H9 (cell line): ENCODE results near the gene MAN1B1. TPM values are rescaled to one million over a fixed set of nuclear protein-coding genes. Genes with fewer than 3 reads are reported as not detected.

Experiments
- DNase-seq: peaks from one replicate; pipeline ENCODE4 v3.0.0-alpha.2; 2017
- H2AFZ ChIP-seq: one replicate; pipeline ENCODE4 v1.6.1; 2013; ENCODE audit warnings: mild to moderate bottlenecking, low read length, control low read depth, moderate library complexity
- H2AK5ac ChIP-seq: 2 replicates; pipeline ENCODE4 v1.6.1; 2013; ENCODE audit warnings: low read length, control low read depth, mixed read lengths; ENCODE audit not compliant: insufficient read length
- H2BK120ac ChIP-seq: one replicate; pipeline ENCODE4 v1.6.1; 2013; ENCODE audit warnings: low read depth, mild to moderate bottlenecking, low read length, control low read depth, inconsistent platforms; ENCODE audit not compliant: poor library complexity, severe bottlenecking
- H2BK12ac ChIP-seq: 2 replicates; pipeline ENCODE4 v1.6.1; 2013; ENCODE audit warnings: low read length, control low read depth, mixed read lengths, low read depth; ENCODE audit not compliant: insufficient read length
- H2BK15ac ChIP-seq: 2 replicates; pipeline ENCODE4 v1.6.1; 2013; ENCODE audit warnings: low read depth, low read length, control low read depth
- H2BK20ac ChIP-seq: one replicate; pipeline ENCODE4 v1.6.1; 2013; ENCODE audit warnings: low read depth, mild to moderate bottlenecking, low read length, control low read depth, inconsistent platforms; ENCODE audit not compliant: poor library complexity, severe bottlenecking
- H2BK5ac ChIP-seq: 2 replicates; pipeline ENCODE4 v1.6.1; 2013; ENCODE audit warnings: low read length, control low read depth, mixed read lengths; ENCODE audit not compliant: insufficient read length
- H3K14ac ChIP-seq: 2 replicates; pipeline ENCODE4 v1.6.1; 2013; ENCODE audit warnings: low read length, control low read depth; ENCODE audit not compliant: insufficient read depth
- H3K18ac ChIP-seq: 2 replicates; pipeline ENCODE4 v1.6.1; 2013; ENCODE audit warnings: low read depth, mild to moderate bottlenecking, mixed read lengths, low read length, control low read depth; ENCODE audit not compliant: insufficient read length
- H3K23ac ChIP-seq: 2 replicates; pipeline ENCODE4 v1.6.1; 2013; ENCODE audit warnings: low read length, control low read depth, mixed read lengths, low read depth; ENCODE audit not compliant: insufficient read length
- H3K23me2 ChIP-seq: 2 replicates; pipeline ENCODE4 v1.6.1; 2013; ENCODE audit warnings: low read depth, mild to moderate bottlenecking, mixed read lengths, low read length, control low read depth; ENCODE audit not compliant: insufficient read length, poor library complexity, severe bottlenecking
- H3K27ac ChIP-seq: 2 replicates; pipeline ENCODE4 v1.5.1; 2013; ENCODE audit warnings: low read length, control low read depth, mixed read lengths, low read depth; ENCODE audit not compliant: insufficient read length
- H3K27me3 ChIP-seq: 2 replicates; pipeline ENCODE4 v1.6.1; 2013; ENCODE audit warnings: low read length, control low read depth, inconsistent platforms; ENCODE audit not compliant: insufficient read depth
- H3K4ac ChIP-seq: 2 replicates; pipeline ENCODE4 v1.6.1; 2013; ENCODE audit warnings: low read depth, mild to moderate bottlenecking, control low read depth, inconsistent platforms, low read length, moderate library complexity
- H3K4me1 ChIP-seq: 2 replicates; pipeline ENCODE4 v1.6.1; 2013; ENCODE audit warnings: low read length, control low read depth, inconsistent platforms; ENCODE audit not compliant: insufficient read depth
- H3K4me2 ChIP-seq: 2 replicates; pipeline ENCODE4 v1.6.1; 2013; ENCODE audit warnings: low read length, control low read depth, mixed read lengths; ENCODE audit not compliant: insufficient read length, insufficient read depth
- H3K56ac ChIP-seq: 2 replicates; pipeline ENCODE4 v1.6.1; 2013; ENCODE audit warnings: low read depth, mild to moderate bottlenecking, mixed read lengths, low read length, control low read depth; ENCODE audit not compliant: insufficient read length
- H3K79me1 ChIP-seq: 2 replicates; pipeline ENCODE4 v1.6.1; 2013; ENCODE audit warnings: low read depth, mild to moderate bottlenecking, moderate library complexity, low read length, control low read depth, inconsistent platforms; ENCODE audit not compliant: insufficient read depth, poor library complexity, severe bottlenecking
- H3K79me2 ChIP-seq: 2 replicates; pipeline ENCODE4 v1.6.1; 2013; ENCODE audit warnings: low read length, control low read depth, inconsistent platforms; ENCODE audit not compliant: insufficient read depth
- H3K9ac ChIP-seq: 2 replicates; pipeline ENCODE4 v1.6.1; 2013; ENCODE audit warnings: low read length, control low read depth, mixed read lengths; ENCODE audit not compliant: insufficient read length; ENCODE audit errors: extremely low read depth
- H3K9me3 ChIP-seq: one replicate; pipeline ENCODE4 v1.6.1; 2013; ENCODE audit warnings: low read depth, low read length, inconsistent platforms; ENCODE audit not compliant: control insufficient read depth
- H3T11ph ChIP-seq: one replicate; pipeline ENCODE4 v1.6.1; 2013; ENCODE audit warnings: mild to moderate bottlenecking, low read length, control low read depth, inconsistent platforms
- H4K20me1 ChIP-seq: one replicate; pipeline ENCODE4 v1.6.1; 2013; ENCODE audit not compliant: control insufficient read depth, insufficient read length, insufficient read depth
- H4K5ac ChIP-seq: 2 replicates; pipeline ENCODE4 v1.6.1; 2013; ENCODE audit warnings: low read depth, mild to moderate bottlenecking, mixed read lengths, low read length, control low read depth; ENCODE audit not compliant: insufficient read length
- H4K8ac ChIP-seq: replicated peaks from 2 replicates; pipeline ENCODE4 v1.6.1; 2013; ENCODE audit warnings: low read length, control low read depth, mixed read lengths, low read depth; ENCODE audit not compliant: insufficient read length
- H4K91ac ChIP-seq: 2 replicates; pipeline ENCODE4 v1.6.1; 2013; ENCODE audit warnings: low read depth, mild to moderate bottlenecking, moderate library complexity, mixed read lengths, low read length, control low read depth; ENCODE audit not compliant: insufficient read length
- H3K27ac Mint-ChIP-seq, 3 experiments: 2 replicates in 2 of 3; 3 replicates in 1 of 3; pipeline ENCODE4 v1.8.0; 2020 to 2021; ENCODE audit warnings: mixed read lengths in 3 of 3, mild to moderate bottlenecking in 1 of 3, moderate library complexity in 1 of 3
- H3K27me3 Mint-ChIP-seq: 2 replicates; pipeline ENCODE4 v1.8.0; 2021; ENCODE audit warnings: low read depth, mild to moderate bottlenecking, moderate library complexity, mixed read lengths
- H3K36me3 Mint-ChIP-seq, 3 experiments: 2 replicates in 2 of 3; 3 replicates in 1 of 3; pipeline ENCODE4 v1.8.0; 2020 to 2021; ENCODE audit warnings: low read depth in 3 of 3, mixed read lengths in 3 of 3; ENCODE audit not compliant: insufficient read depth in 1 of 3
- H3K4me1 Mint-ChIP-seq, 2 experiments: 2 replicates each; pipeline ENCODE4 v1.8.0; 2020; ENCODE audit warnings: mixed read lengths in 2 of 2
- H3K4me3 Mint-ChIP-seq, 2 experiments: 2 replicates in 1 of 2; 3 replicates in 1 of 2; pipeline ENCODE4 v1.8.0; 2020 to 2021; ENCODE audit warnings: mild to moderate bottlenecking in 2 of 2, mixed read lengths in 2 of 2, moderate library complexity in 1 of 2
- H3K9me3 Mint-ChIP-seq, 2 experiments: 2 replicates in 1 of 2; 3 replicates in 1 of 2; pipeline ENCODE4 v1.8.0; 2020; ENCODE audit warnings: mild to moderate bottlenecking in 2 of 2, mixed read lengths in 2 of 2, moderate library complexity in 1 of 2
- WGBS: extraction: QIAGEN DNeasy Blood & Tissue Kit; methylation state at CpG from one replicate; pipeline ENCODE4 v1.1.7; 2013; ENCODE audit warnings: missing lambda C conversion rate, low lambda C conversion rate, mixed read lengths; ENCODE audit not compliant: insufficient read length; ENCODE audit errors: extremely low coverage; 5-methylcytosine and 5-hydroxymethylcytosine counted together
- total RNA-seq: library from RNA; stranded (reverse); gene quantifications from 2 replicates; pipeline ENCODE4 v1.2.1, GENCODE V29; 2021
- TF ChIP-seq, protein P1 (sequence below): fragments of 200-600 bp; sonication (generic); conservative IDR thresholded peaks from 3 replicates; pipeline ENCODE4 v1.8.0; 2021; ENCODE audit warnings: antibody characterized with exemption, mild to moderate bottlenecking

Gene MAN1B1
- total RNA-seq, 1 experiment from 2014 or later = 34.9 TPM

DNA sequence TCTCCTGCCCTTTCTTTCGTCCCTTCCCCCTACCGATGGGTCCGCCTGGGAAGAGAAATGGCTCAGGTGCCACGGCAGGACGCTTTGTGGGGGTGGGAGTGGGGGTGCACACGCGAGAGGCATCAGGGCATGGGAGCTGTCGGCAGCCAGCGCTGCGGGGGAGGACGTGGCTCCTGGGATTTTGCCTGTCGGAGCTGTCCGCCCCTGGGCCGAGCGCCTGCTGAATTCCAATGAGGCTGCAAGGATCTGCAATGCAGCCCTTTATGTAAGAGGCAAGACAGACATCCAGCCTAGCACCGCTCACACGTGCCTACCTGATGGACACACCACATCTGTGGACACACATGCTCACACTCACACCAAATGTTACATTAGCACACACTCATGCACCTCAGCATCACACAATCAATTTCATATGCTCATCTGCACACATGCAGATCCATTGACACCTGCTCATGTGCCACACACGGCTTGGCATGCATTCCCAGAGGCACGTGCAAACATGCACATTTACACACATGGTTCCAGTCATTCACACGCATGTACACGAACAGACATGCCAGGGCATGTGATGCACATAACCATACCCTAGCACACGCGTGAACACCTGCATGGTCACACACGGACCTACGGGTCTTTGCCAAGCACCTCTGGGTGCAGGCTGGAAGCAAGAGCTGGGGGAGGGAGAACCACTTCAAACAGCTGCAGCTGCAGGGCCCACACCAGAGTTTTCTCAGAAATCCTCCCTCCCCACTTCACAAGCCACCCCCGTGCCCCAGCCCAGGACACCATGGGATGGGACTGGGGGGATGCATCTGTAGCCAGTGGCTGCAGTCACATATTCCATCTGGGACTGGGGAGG, 53.6 kb downstream of the MAN1B1 start:
- H3K4ac ChIP-seq = no peak overlapping the region
- no peak overlapping the region for H2BK5ac ChIP-seq
- H2BK15ac ChIP-seq = no peak overlapping the region
- no CpG with 5 or more reads among the region's 26 CpGs for WGBS
- peak; percentile 30 for DNase-seq
- no peaks in the 10 kb centered on the region for H3K36me3 Mint-ChIP-seq
- H3K56ac ChIP-seq = no peak overlapping the region
- H3T11ph ChIP-seq = no peak overlapping the region
- H2BK12ac ChIP-seq = no peak overlapping the region
- H3K27ac ChIP-seq = no peak overlapping the region
- H3K23ac ChIP-seq = no peak overlapping the region
- H3K4me3 Mint-ChIP-seq = no peak overlapping the region
- no peak overlapping the region for H2BK120ac ChIP-seq
- H3K4me1 ChIP-seq = no peaks in the 10 kb centered on the region
- no peak overlapping the region for H3K4me2 ChIP-seq
- H3K18ac ChIP-seq = no peak overlapping the region
- H3K27me3 Mint-ChIP-seq = peaks cover 87% of the 10 kb centered on the region
- no peak overlapping the region for H2AFZ ChIP-seq
- peaks cover 0 to 12% of the 10 kb centered on the region in 2 experiments; a peak in 2 of 4 replicates for H3K4me1 Mint-ChIP-seq
- no peaks in the 10 kb centered on the region for H3K9me3 ChIP-seq
- no peak overlapping the region for H3K9ac ChIP-seq
- no peak overlapping the region for H3K14ac ChIP-seq
- H3K79me2 ChIP-seq = no peaks in the 10 kb centered on the region
- no peak overlapping the region for H2AK5ac ChIP-seq
- H3K23me2 ChIP-seq = no peaks in the 10 kb centered on the region
- H4K5ac ChIP-seq = no peak overlapping the region
- no peak overlapping the region for H4K8ac ChIP-seq
- peaks cover 29% of the 10 kb centered on the region; the same call in 1 of the 2 replicates for H3K27me3 ChIP-seq
- H4K20me1 ChIP-seq = peaks cover 2% of the 10 kb centered on the region
- no peak overlapping the region for H2BK20ac ChIP-seq
- H3K9me3 Mint-ChIP-seq = no peaks in the 10 kb centered on the region; a peak in 2 of 5 replicates
- no peaks in the 10 kb centered on the region for H3K79me1 ChIP-seq
- TF ChIP-seq, protein P1, sequence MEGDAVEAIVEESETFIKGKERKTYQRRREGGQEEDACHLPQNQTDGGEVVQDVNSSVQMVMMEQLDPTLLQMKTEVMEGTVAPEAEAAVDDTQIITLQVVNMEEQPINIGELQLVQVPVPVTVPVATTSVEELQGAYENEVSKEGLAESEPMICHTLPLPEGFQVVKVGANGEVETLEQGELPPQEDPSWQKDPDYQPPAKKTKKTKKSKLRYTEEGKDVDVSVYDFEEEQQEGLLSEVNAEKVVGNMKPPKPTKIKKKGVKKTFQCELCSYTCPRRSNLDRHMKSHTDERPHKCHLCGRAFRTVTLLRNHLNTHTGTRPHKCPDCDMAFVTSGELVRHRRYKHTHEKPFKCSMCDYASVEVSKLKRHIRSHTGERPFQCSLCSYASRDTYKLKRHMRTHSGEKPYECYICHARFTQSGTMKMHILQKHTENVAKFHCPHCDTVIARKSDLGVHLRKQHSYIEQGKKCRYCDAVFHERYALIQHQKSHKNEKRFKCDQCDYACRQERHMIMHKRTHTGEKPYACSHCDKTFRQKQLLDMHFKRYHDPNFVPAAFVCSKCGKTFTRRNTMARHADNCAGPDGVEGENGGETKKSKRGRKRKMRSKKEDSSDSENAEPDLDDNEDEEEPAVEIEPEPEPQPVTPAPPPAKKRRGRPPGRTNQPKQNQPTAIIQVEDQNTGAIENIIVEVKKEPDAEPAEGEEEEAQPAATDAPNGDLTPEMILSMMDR = no peak
- no peak overlapping the region for H3K27ac Mint-ChIP-seq
- H4K91ac ChIP-seq = no peak overlapping the region
